Islet precursor cell (in vitro differentiated cells): ENCODE measurements around the gene WNT9A.
A peak's percentile ranks its signal among the peaks of the same experiment; 100 is the strongest.

Experiments
- DNase-seq: peaks from one replicate; pipeline ENCODE4 v3.0.0-alpha.2; 2018

Gene WNT9A

DNA sequence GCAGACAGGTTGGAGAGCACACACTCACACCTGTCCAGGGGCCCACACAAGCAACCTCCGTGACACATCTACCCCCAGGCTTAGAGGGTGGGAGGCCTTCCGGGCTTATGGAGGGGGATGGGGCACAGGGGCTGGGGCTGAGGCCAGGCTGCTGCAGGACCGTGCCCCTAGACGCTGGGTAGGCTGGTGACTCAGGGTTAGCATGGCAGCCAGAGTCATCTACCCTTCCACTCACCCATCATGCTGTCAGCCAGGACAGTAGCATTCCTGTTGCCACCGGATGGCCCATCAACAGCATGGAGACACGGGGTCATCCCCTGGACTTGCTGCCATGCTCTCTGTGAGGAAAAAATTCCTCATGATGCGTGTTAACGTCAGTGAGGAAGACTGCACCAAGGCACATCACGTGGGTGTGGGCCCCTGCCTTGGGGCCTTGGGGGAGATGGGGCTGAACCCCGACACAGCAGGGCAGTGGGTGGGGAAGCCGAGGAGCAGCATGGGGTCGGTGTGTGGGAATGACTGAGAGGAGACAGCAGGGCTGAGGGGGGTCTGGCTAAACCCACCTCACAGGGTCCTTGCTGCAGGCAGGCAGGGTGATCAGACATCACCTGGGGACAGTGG lies 52.8 kb downstream of the WNT9A start:
- peak; percentile 62 for DNase-seq

DNA sequence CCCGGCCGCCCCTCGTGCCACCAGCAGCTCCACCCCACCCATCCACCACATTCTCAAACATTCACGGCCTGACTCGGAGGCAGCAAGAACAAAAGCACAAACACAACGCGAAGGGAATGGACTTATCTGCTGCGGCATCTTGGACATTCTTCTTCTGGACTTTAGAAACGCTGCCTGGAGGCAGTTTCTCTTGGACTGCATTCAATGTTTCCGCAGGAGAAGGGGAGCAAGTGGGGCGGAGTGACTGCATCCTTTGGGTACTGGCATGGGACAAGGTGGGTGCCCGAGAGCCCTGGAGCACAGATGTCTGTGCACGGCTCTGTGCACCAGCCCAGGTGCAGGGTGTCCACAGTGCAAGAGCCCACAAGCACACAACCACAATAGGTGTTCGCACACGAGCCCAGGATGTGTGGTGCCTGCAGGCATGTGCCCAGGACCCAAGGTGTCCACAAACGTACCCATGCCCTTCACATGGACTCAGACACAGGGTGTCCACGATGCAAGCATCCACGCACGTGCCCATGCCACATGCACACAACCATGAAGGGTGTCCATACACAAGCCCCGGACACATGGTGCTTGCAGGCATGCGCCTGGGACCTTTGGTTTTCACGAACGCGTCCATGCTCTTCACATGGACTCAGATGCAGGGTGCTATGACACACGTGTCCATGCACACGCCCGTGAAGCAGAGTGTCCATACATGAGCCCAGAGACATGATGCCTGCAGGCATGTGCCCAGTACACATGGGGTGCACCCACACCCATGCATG lies 53.6 kb downstream of the WNT9A start:
- DNase-seq: peak; percentile 73

DNA sequence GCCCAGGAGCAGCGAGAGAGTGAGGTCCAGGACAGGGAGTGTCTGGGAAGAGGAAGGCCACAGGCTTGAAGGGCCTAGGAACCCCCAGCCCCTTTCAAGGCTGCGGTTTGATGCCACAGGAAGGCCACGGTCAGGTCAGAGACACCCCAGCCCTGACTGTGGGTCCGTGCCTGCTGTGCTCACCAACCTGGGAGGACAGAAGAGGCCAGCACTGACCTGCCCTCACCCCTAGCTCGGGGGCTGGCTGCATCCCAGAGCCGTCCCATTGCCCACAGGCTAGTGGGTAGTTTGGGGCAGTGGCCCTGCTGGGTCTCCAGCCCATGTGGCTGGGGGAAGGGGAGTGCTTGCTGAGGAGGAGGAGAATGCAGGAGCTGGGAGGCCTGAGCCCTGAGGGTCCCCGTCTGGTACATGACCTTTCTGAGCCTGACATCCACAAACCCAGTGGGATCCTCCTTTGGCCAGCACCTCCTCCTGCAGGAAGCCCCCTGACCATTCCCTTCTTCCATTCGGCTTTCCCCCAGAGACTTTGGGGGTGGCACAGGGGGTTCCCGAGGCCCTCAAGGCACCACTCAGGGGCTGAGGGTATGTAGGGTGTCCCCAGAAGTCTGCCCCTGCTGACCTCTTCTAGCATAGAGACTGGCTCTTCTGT lies 54.3 kb downstream of the WNT9A start:
- DNase-seq: peak; percentile 55

DNA sequence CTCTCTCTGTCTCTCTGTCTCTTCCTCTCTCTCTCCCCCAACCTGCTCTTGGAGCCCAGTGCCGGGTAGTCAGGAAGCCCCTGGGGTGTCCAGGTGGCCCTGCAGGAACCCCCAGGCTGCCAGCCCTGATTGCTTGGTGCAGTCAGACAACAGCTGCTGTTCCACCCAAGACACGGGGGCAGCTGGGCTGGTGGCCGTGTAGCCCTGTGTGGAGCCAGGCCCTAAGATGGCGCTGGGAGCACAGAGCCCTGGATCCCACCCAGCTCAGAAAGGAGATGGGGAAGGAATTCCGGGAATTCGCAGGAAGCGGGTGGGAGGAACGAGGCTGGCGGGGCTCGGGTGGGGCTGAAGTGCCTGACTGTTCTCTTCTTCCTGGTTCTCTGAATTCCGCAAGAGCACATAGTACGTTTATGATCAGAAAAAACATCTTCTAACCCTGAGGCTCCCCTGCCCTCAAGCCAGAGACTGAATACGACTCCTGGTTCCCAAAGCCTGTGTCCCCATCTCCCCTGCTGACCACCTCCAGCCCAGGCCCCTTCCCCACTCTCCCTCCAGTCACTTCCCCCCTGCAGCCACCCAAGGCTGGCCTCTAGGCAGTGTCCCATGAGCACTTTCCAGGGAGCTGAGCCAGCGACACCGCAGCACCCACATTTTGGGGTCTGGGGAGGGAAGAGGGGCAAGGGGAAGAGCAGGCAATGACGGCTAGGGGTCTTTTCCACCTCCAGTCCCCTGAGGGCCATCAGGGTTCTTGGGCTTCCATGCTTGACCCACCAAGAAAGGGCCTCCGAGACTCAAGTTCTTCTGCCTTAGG lies 55.0 kb downstream of the WNT9A start:
- peak; percentile 82 for DNase-seq

DNA sequence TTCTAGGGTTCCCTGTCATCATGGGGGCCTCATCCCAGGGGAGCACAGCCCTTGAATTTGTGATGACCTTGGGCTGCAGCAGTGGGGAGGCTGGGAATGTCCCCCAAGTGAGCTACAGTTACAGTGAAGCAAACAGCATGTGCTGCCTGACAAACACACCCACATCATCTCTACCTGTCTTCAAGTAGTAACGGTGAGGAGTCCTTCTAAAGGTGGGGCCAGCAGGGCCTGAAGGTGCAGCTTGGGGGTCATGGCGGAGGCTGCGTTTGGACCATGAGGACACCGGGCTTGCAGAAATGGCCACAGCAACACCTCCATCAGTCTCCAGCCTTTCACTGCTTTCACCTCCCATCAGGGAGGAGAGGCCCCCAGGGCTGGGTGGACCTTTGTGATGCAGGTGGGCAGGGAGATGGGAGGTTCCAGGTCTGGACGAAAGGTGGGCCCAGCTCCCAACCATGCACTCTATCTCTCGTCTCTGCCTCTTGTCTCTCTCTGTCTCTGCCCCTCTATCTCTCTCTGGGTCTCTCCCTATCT lies 55.7 kb downstream of the WNT9A start:
- DNase-seq: peak; percentile 53

DNA sequence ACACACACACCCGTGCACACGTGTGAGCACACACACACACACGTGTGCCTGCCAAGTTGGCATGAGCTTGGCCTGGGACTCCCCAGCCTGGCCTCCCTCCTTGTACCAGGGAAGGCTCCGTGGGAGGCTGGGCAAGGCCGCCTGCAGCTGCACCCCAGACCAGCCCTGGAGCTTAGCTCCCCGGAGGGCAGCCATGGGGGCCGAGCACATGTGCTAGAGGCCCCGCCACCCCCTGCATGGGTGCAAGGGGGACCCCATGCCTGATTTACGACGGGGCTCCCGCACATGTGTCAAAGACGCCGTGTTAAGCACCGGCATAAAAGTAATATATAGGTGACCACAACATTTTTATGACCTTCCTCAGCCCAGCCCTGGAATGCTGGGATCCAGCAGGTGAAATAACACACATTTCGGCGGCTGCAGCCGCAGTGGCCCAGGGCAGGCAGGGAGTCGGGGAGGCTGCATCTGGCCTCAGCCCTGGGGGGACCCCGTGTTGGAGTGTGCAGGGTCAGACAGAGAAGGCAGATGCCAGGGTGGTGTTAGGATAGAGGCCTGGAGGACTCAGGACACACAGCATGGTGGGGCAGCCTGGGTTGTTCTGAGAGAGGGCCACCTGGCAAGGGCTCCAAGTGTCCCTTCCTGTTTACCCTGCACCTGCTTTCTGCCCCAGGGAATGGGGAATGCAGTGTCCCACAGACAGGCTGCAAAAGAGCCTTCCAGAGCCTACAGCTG lies 56.3 kb downstream of the WNT9A start:
- DNase-seq: peak; percentile 63

DNA sequence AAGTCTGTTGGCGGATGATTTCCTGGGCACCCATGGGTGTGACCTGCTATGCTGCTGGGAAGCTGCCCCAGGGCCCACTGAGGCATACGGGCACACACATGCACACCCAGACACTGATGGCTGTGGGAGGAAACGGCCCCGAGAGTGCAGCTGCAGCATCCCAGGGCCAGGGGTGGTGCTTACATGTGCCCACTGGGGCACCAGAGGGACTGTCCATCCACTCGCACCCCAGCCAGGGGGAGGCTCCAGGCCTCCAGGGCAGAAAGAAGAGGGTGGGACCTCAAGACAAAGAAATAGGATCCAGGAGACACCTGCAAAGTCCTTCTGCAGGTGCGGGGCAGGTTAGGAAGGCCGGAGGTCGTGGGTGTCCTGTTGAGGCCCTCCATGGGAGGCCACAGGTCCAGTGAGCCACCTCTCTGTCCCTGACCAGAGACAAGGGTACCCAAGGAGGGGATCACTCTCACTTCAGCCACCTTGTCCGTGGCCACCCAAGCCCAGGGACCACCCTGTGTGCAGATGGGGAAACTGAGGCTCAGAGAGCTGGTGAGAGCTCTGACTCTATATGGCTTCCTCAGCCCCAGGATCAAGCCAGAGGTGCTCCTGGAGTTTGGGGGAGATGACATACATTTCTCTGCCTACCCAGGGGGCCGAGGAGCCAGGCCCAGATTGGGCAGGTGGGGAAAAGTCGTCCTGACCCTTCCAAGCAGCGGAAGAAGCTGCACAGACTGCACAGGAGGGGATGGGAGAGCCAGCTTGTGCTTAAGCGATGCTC lies 57.1 kb downstream of the WNT9A start:
- DNase-seq: peak; percentile 52

DNA sequence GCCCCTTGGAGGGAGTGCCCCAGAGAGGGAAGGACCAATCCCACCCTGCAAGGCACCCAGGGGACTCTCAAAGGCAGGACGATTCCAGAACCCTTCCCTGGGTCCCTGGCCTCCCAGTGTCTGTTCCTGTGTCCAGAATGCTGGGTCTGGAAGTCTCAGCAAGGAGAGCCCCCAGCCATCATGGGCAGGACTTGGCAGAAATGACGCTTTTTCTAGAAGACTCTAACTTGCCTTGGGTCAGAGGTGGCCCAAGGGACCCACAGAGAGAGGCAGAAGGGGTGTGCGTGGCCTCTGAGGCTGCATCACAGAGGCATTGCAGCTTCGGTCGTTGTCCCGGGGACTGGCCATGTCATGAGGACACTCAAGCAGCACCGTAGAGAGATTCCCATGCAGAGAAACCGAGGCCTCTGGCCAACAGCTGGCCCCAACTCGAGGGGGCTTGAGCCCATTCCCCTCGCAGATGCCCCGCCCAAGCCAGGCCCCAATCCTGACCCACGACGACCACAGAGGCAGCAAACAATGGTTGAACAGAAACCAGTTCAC lies 57.8 kb downstream of the WNT9A start:
- peak; percentile 48 for DNase-seq

DNA sequence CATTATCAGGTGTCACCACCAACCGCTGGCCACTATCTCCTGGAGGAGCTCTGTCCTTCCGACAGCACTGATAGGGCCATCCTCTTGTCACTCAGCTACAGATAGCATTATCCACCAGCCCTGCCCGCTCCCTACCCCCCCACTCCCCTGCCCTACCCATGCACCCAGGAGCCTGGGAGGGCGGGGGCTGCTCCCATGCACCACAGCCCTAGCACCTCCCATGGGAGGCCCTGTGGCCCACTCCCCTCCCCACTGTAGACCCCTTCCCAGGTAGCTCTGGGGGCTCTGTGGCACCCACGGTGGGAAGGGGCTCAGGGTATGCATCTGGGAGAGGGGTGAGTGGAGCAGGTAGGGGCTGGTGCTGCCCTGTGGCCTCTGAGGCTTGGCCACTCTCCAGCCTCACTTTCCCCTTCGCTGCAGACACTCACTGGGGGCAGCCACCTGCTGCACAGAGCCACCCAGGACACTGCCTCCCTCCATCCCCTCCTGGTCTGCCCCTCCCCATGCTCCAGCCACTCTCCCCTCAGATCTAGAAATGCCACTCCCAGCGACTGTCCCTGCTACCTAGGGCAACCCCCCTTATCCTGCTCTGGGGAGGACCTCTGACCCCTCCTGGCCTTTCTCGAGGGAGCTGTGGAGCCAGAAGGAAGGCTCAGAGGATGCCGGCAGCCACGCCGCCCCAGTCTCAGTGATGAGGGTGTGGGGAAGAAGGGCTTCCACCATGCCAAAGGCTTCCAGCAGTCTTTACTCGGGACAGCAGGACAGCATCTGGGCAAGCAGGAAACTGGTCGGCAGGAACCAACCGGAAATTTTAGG lies 58.5 kb downstream of the WNT9A start:
- DNase-seq: peak; percentile 56

DNA sequence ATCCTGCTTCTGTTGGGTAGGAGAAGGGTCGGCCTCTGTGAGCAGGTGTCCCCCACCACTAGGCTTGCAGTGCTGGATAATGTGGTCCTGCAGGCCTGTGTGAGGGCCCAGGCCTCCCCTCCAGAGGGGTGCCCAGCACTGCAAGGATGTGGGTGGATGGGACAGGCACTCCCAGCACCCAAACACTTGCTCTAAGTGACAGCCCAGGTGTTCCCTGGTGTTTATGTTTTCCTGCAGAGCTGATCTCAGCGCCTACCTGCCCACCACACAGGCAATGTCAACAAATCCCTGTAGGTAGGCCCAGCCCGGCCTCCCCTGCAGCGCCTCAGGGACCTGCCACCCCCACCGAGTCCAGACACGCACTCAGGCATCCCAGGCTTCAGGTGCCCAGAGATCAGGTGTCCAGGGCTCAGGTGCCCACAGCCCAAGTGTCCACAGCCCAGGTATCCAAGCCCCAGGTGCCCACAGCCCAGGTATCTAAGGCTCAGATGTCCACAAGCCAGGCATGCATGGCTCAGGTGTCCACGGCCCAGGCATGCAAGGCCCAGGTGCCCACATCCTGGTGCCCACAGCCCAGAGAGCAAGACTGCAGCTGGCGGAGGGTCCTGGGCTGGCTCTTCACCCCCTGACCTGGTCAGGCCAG lies 59.2 kb downstream of the WNT9A start:
- no peak for DNase-seq

DNA sequence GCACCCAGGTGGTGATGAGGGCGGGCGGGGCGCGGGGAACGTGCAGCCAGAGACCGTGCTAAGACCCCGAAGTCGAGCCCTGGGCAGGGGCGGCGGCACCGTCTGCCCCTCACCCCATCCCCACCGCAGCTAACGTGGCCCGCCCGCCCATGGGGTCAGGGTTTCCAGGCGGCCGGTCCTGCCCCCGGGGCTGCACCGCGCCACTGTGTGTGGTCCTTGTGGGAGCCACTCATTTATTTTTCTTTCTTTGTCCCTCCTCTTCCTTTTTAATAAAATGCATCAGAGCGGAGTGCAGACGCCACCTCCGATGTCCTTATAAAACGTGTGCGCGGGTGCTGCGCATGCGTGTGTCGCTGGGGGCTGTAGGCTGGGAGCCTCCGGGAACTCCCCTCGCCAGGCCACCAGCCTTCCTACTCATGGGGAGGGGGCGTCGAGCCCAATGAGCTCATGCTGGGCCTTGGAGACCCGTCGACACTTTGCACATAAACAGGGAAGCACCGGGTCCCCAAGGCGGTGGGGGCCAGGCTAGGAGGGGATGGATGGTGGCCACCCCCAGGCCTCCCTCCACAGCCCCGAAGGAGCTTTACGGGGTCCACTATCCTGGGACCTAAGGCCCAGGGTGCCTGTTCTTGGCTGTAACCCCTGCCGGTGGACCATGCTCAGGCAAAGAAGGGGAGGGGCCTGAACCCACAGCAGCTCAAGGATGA lies 59.9 kb downstream of the WNT9A start:
- DNase-seq: peak; percentile 61

DNA sequence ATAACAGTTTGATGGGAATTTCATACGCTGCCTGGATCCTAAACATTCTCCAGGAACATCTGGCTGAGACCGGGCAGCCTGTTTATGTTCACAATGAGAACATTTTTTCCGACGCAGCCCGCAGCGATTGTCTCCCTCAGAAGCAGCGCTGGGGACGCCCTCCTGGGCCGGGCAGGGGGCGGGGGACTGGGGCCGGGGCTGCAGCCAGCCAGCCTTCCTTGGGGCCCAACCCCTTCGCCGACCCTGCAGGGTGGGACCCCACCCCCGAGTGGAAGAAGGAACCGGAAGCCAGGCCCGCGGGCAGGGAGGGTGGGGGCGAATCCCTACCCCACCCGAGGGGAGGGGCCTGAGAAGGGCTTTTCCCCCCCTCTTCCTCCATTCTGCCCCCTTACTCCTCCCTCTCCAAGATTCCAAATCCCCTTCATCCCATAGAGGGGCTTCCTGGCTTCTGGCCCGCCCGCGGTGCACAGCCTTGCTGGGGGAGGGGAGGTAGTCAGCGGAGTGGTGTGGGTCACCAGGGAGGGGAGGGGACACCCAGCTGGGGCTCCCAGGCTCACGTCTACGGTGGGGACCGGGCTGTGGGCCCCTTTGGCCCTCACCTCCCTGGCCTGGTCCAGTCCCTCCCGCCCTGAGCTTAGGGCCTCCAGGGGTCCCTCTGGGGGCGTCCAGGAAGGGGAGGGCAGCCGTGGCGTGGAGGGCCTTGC lies 60.6 kb downstream of the WNT9A start:
- peak; percentile 87 for DNase-seq

DNA sequence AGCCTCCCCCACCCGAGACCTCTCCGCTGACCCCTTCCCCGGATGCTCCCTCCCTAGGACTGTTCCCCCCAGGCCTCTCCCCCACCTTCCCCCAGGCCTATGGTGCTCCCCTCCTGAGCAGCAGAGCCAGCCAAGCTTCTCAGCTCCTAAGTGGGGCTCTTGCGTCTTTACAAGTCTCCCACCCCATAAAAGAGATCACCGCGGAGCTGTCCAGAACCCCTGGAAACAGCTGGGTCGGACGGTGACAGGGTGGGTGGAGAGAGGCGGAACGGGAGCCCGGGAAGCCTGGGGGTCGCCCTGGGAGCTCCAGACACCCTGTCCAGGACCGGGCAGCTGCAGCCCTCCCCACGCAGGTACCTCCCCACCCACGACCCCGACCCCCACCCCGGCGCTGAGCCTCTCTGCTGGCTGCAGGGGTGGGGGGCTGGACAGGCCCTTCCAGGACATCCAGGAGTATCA lies 61.2 kb downstream of the WNT9A start:
- peak; percentile 61 for DNase-seq

DNA sequence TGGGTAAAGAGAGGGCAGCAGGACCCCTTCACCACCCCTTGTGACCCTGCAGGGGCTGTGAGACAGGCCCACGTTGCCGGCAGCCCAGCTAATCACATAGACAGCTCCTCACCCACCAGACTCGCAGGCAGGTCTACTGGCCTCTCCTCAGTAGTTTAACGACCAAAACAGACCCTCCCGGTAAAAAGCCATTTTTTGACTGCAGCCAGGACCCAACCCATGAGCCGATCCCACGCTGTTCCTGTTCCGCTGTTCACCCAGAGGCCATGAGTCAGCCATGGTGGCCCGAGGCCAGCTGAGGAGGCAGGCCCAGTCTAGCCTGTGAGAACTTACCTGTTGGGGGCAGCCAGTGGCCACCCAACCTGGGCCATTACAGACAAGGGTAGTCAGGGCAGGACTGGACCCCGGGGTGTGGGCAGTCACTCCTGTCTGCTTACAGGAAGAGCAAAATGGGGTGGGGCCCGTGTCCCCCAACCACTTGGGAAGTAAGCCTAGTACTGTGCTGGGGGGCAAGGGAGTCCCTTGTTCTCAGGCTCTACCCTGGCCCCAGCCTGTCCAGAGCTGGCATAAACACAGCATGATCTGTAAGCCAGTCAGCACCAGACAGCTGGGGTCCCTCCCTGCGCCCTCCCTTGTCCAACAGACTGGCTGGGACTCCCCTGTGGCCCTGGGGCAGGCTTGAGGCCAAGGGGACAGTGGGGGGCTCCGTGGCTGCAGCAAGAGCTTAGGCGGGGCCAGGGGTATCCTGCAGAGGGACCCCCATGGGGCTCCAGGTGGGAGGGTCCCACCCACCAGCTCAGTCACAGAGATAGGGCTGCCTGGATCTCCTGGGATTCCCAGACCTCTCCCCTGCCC lies 61.9 kb downstream of the WNT9A start:
- DNase-seq: peak; percentile 83

DNA sequence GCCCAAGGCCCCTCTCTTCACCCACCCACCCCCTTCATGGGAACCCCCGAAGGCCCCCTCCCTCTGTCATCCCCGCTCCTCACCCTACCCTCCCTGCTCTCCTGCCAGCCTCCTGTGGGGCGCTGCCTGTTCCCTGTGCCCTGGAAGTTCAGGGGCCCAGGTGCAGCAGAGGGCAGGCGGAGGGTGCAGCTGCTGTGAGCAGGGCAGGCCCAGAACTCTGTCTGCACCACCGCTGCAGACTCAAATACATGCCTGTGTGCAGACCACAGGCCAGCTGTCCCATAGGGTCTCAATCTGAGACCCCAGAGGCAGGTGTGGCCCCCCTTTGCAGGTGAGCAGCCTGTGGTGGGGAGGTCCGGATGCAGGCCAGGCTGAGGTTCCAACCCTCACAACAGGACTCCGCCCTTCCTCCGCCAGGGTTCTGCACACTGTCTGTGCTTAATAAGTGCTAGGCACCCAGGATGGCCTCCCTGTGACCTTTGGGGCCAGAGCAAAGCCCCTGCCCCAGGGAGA lies 62.5 kb downstream of the WNT9A start:
- no peak for DNase-seq

DNA sequence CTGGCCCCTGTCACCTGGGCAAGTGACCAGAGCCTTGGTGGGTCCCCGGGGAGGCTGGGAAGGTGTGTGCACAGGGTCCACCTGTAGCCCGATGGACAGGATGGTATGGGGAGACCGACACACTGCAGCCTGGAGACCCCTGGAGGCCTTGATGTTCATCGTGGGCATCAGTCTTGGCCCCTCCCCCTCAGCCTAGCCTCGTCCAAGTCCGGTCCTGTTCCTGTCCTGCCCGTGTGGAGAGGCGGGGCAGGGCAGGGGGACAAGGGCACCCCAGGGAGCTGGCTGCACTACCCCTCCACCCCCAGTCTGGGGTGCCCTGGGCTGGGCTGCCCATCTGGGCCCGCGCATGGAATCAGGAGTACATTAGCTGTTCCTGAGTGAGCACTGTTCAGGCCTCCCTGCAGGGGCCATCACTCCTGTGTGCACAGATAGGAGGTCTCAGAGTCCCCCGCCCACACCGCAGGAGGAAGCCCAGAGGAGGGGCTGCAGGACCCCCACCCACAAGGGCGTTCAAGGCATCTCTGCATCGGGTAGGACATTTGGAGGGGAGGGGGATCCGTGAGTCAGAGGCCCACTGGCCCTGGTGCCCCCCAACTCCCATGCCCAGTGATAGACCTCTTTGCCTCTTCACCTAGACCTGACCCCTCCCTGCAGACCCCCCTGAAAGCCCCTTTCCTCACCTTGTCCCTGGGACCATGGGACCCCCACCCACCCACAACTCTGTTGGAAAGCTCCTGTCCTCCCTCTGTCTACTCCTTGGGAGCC lies 63.2 kb downstream of the WNT9A start:
- DNase-seq: no peak
